HG02970 (cell line): ENCODE measurements around the gene CIDEA.
"Not testable (repeated sequence)": the region's sequence is repeated elsewhere in the genome, so short reads cannot be mapped to it uniquely, and the experiment has no call there.

Source experiments
- ATAC-seq: cut with Tn5 transposase; IDR thresholded peaks from one replicate; pipeline ENCODE4 v1.9.1; 2021; ENCODE audit warnings: mild to moderate bottlenecking, moderate library complexity, moderate number of reproducible peaks; ENCODE audit not compliant: unreplicated experiment, low FRiP score

CIDEA gene

GRCh38 chr18:12254136-12254819 is at the start of gene CIDEA:
Gene CIDEA, plus strand, starts transcription at chr18:12254361. Its CDS starts 23 bp downstream, at chr18:12254384.
- no peak for ATAC-seq

- not testable (repeated sequence) for ATAC-seq
These were observed 45.6 kb upstream of the CIDEA start for GRCh38 chr18:12208296-12209153.

GRCh38 chr18:12212308-12212707 is 41.9 kb upstream of the CIDEA start:
- not testable (repeated sequence) for ATAC-seq

GRCh38 chr18:12214296-12215005 is 39.7 kb upstream of the CIDEA start:
- not testable (repeated sequence) for ATAC-seq

GRCh38 chr18:12216471-12216870 is 37.7 kb upstream of the CIDEA start:
- ATAC-seq: not testable (repeated sequence)

GRCh38 chr18:12218603-12219002 is 35.6 kb upstream of the CIDEA start:
- ATAC-seq: not testable (repeated sequence)

GRCh38 chr18:12222041-12222440 is 32.1 kb upstream of the CIDEA start:
- ATAC-seq: not testable (repeated sequence)

GRCh38 chr18:12223326-12223725 is 30.8 kb upstream of the CIDEA start:
- ATAC-seq: not testable (repeated sequence)

GRCh38 chr18:12226807-12227206 is 27.4 kb upstream of the CIDEA start:
- not testable (repeated sequence) for ATAC-seq

- ATAC-seq: not testable (repeated sequence)
These were observed 26.6 kb upstream of the CIDEA start for GRCh38 chr18:12227399-12228186.

GRCh38 chr18:12228308-12228707 is 25.9 kb upstream of the CIDEA start:
- ATAC-seq: not testable (repeated sequence)

- not testable (repeated sequence) for ATAC-seq
These were observed 23.6 kb upstream of the CIDEA start for GRCh38 chr18:12230561-12230960.

- no peak for ATAC-seq
These were observed 22.9 kb upstream of the CIDEA start for GRCh38 chr18:12231040-12231882.

GRCh38 chr18:12231986-12232385 is 22.2 kb upstream of the CIDEA start:
- ATAC-seq: no peak

- ATAC-seq: no peak
These were observed 20.8 kb upstream of the CIDEA start for GRCh38 chr18:12233378-12233777.

GRCh38 chr18:12234451-12235190 is 19.5 kb upstream of the CIDEA start:
- no peak for ATAC-seq

GRCh38 chr18:12236141-12236540 is 18.0 kb upstream of the CIDEA start:
- ATAC-seq: no peak
